ENCODE data around the gene ANKRD44.
"Not testable (repeated sequence)": the region's sequence is repeated elsewhere in the genome, so short reads cannot be mapped to it uniquely, and the experiment has no call there.

ANKRD44 gene

GRCh38 chr2:197310271-197310985, at the start of gene ANKRD44:
Gene ANKRD44 (minus strand): TSS chr2:197310780. CDS start chr2:197310604, 176 bp downstream.
- peak; percentile 90 for DNase-seq

GRCh38 chr2:197359859-197360258, 49.3 kb upstream of the ANKRD44 start:
- DNase-seq, result peak; percentile 13

- peak; percentile 45 for DNase-seq
Measured at GRCh38 chr2:197358931-197359330, 48.4 kb upstream of the ANKRD44 start.

- no peak for DNase-seq
Measured at GRCh38 chr2:197357986-197358385, 47.4 kb upstream of the ANKRD44 start.

- no peak for DNase-seq
Measured at GRCh38 chr2:197356136-197356535, 45.6 kb upstream of the ANKRD44 start.

GRCh38 chr2:197354169-197354558, 43.6 kb upstream of the ANKRD44 start:
- DNase-seq, result no peak

- DNase-seq, result no peak
Measured at GRCh38 chr2:197353393-197354168, 43.0 kb upstream of the ANKRD44 start.

- DNase-seq, result no peak
Measured at GRCh38 chr2:197349699-197350098, 39.1 kb upstream of the ANKRD44 start.

GRCh38 chr2:197348721-197349360, 38.3 kb upstream of the ANKRD44 start:
- DNase-seq, result no peak

- no peak for DNase-seq
Measured at GRCh38 chr2:197345846-197346370, 35.3 kb upstream of the ANKRD44 start.

- not testable (repeated sequence) for DNase-seq
Measured at GRCh38 chr2:197343968-197344367, 33.4 kb upstream of the ANKRD44 start.

- DNase-seq, result no peak
Measured at GRCh38 chr2:197340591-197340990, 30.0 kb upstream of the ANKRD44 start.

GRCh38 chr2:197339496-197340220, 29.1 kb upstream of the ANKRD44 start:
- DNase-seq, result no peak

- DNase-seq, result no peak
Measured at GRCh38 chr2:197339016-197339415, 28.4 kb upstream of the ANKRD44 start.

GRCh38 chr2:197332641-197333040, 22.1 kb upstream of the ANKRD44 start:
- DNase-seq, result no peak

GRCh38 chr2:197328461-197328860, 17.9 kb upstream of the ANKRD44 start:
- peak; percentile 12 for DNase-seq

- no peak for DNase-seq
Measured at GRCh38 chr2:197327472-197328098, 17.0 kb upstream of the ANKRD44 start.

GRCh38 chr2:197327073-197327471, 16.5 kb upstream of the ANKRD44 start:
- DNase-seq, result no peak

GRCh38 chr2:197324801-197325200, 14.2 kb upstream of the ANKRD44 start:
- no peak for DNase-seq

- DNase-seq, result peak; percentile 52
Measured at GRCh38 chr2:197322724-197323720, 12.4 kb upstream of the ANKRD44 start.

- no peak for DNase-seq
Measured at GRCh38 chr2:197322143-197322542, 11.6 kb upstream of the ANKRD44 start.

All from CD4-positive, alpha-beta T cell treated with Interleukin-17A for 4 hours (primary cell).